IMR-90 (cell line): ENCODE results near the gene TMC1. TPM values are rescaled to one million over a fixed set of nuclear protein-coding genes. Genes with fewer than 3 reads are reported as not detected.

Experiments used
- ATAC-seq: fragments of 200-7000 bp; cut with Tn5 transposase; 2 replicates; pipeline ENCODE4 v1.9.1; 2020; ENCODE audit warnings: low read depth, mild to moderate bottlenecking, moderate library complexity
- BruUV-seq: library from RNA; stranded (reverse); fragments of 400-500 nt; replicated peaks from 2 replicates; lab custom pipeline; 2021; lab: Mats Ljungman, UMichigan
- CTCF ChIA-PET: fragments of 300-600 bp; formaldehyde crosslinking; extraction: SDS; loops from one replicate; lab custom pipeline; 2021; ENCODE audit warnings: antibody characterized with exemption; lab: Yijun Ruan, JAX
- POLR2A ChIA-PET: fragments of 300-600 bp; sonication (Branson Sonifier 250); formaldehyde crosslinking; loops from one replicate; lab custom pipeline; 2022; ENCODE audit warnings: antibody characterized with exemption; ENCODE audit not compliant: unreplicated experiment; lab: Charles Lee
- DNase-seq: peaks from one replicate; pipeline ENCODE4 v3.0.0; 2013
- H2AFZ ChIP-seq: replicated peaks from 2 replicates; pipeline ENCODE3; 2013; ENCODE audit warnings: low read length, mild to moderate bottlenecking; ENCODE audit not compliant: poor library complexity
- H2AK5ac ChIP-seq: 2 replicates; pipeline ENCODE4 v1.6.1; 2013; ENCODE audit warnings: low read depth, low read length, inconsistent platforms
- H2AK9ac ChIP-seq: replicated peaks from 2 replicates; pipeline ENCODE3; 2013; ENCODE audit warnings: mild to moderate bottlenecking, low read depth, low read length, moderate library complexity; ENCODE audit not compliant: poor library complexity
- H2BK120ac ChIP-seq: 2 replicates; pipeline ENCODE4 v1.6.1; 2013; ENCODE audit warnings: low read depth, low read length, inconsistent platforms
- H2BK15ac ChIP-seq: 3 replicates; pipeline ENCODE4 v1.6.1; 2013; ENCODE audit warnings: low read depth, low read length, inconsistent platforms
- H2BK20ac ChIP-seq: 2 replicates; pipeline ENCODE4 v1.6.1; 2013; ENCODE audit warnings: low read depth, mild to moderate bottlenecking, inconsistent platforms, low read length, moderate library complexity
- H2BK5ac ChIP-seq: 2 replicates; pipeline ENCODE4 v1.6.1; 2013; ENCODE audit warnings: mild to moderate bottlenecking, low read depth, low read length, inconsistent platforms; ENCODE audit not compliant: poor library complexity, severe bottlenecking
- H3K14ac ChIP-seq: replicated peaks from 2 replicates; pipeline ENCODE4 v1.6.1; 2013; ENCODE audit warnings: low read depth, low read length, inconsistent platforms
- H3K18ac ChIP-seq: 2 replicates; pipeline ENCODE4 v1.6.1; 2013; ENCODE audit warnings: low read depth, low read length, control low read depth
- H3K23ac ChIP-seq: 2 replicates; pipeline ENCODE4 v1.6.1; 2013; ENCODE audit warnings: low read depth, low read length, inconsistent platforms
- H3K27ac ChIP-seq: 2 replicates; pipeline ENCODE4 v1.5.1; 2013; ENCODE audit warnings: mild to moderate bottlenecking, control low read depth, low read length; ENCODE audit not compliant: insufficient read depth
- H3K27me3 ChIP-seq: 2 replicates; pipeline ENCODE4 v1.6.1; 2013; ENCODE audit warnings: low read length; ENCODE audit not compliant: control insufficient read depth, insufficient read depth
- H3K36me3 ChIP-seq: 2 replicates; pipeline ENCODE4 v1.6.1; 2013; ENCODE audit warnings: low read length, mixed read lengths; ENCODE audit not compliant: control insufficient read depth, insufficient read depth
- H3K4ac ChIP-seq: 2 replicates; pipeline ENCODE4 v1.6.1; 2013; ENCODE audit warnings: low read depth, low read length, inconsistent platforms
- H3K4me1 ChIP-seq: 2 replicates; pipeline ENCODE4 v1.6.1; 2013; ENCODE audit warnings: low read length, mixed read lengths; ENCODE audit not compliant: control insufficient read depth, insufficient read depth
- H3K4me2 ChIP-seq: 2 replicates; pipeline ENCODE4 v1.6.1; 2013; ENCODE audit warnings: low read depth, mild to moderate bottlenecking, control low read depth, low read length, moderate library complexity
- H3K4me3 ChIP-seq: 2 replicates; pipeline ENCODE4 v1.5.1; 2013; ENCODE audit warnings: low read depth, mild to moderate bottlenecking, control low read depth, low read length, moderate library complexity; ENCODE audit not compliant: insufficient read depth
- H3K56ac ChIP-seq: 2 replicates; pipeline ENCODE4 v1.6.1; 2013; ENCODE audit warnings: low read length, inconsistent platforms; ENCODE audit not compliant: insufficient read depth; ENCODE audit errors: extremely low read depth
- H3K79me1 ChIP-seq, 2 experiments: 2 replicates each; pipeline ENCODE4 v1.6.1; 2013; ENCODE audit warnings: low read length in 2 of 2, inconsistent platforms in 1 of 2, low read depth in 1 of 2
- H3K9ac ChIP-seq: 2 replicates; pipeline ENCODE4 v1.6.1; 2013; ENCODE audit warnings: low read depth, low read length, control low read depth
- H3K9me1 ChIP-seq: 2 replicates; pipeline ENCODE4 v1.6.1; 2013; ENCODE audit warnings: low read length, inconsistent platforms; ENCODE audit not compliant: insufficient read depth
- H3K9me3 ChIP-seq: 2 replicates; pipeline ENCODE4 v1.6.1; 2013; ENCODE audit warnings: low read length; ENCODE audit not compliant: control insufficient read depth, insufficient read depth
- H4K20me1 ChIP-seq: 2 replicates; pipeline ENCODE4 v1.6.1; 2013; ENCODE audit warnings: low read length, inconsistent platforms; ENCODE audit not compliant: insufficient read depth
- H4K5ac ChIP-seq: 2 replicates; pipeline ENCODE4 v1.6.1; 2013; ENCODE audit warnings: mild to moderate bottlenecking, low read depth, low read length, control low read depth
- H4K8ac ChIP-seq, 2 experiments: 2 replicates each; pipeline ENCODE4 v1.6.1; 2013; ENCODE audit warnings: low read depth in 2 of 2, low read length in 2 of 2, control low read depth in 1 of 2, inconsistent platforms in 1 of 2
- H4K91ac ChIP-seq: 2 replicates; pipeline ENCODE4 v1.6.1; 2013; ENCODE audit warnings: low read depth, low read length, inconsistent platforms; ENCODE audit not compliant: insufficient read depth
- BHLHE40 ChIP-seq: fragments of 150-350 bp; IDR thresholded peaks from 2 replicates; pipeline ENCODE4 v1.6.1; 2016; ENCODE audit warnings: mild to moderate bottlenecking, low read depth, low read length
- CEBPB ChIP-seq: IDR thresholded peaks from 2 replicates; pipeline ENCODE4 v1.6.1; 2012; ENCODE audit warnings: low read depth, low read length, improper control_type of control experiment
- FOS ChIP-seq: fragments of 150-350 bp; IDR thresholded peaks from 2 replicates; pipeline ENCODE4 v1.6.1; 2016; ENCODE audit warnings: low read depth, low read length
- MAFK ChIP-seq: IDR thresholded peaks from 2 replicates; pipeline ENCODE4 v1.6.1; 2012; ENCODE audit warnings: low read depth, low read length, improper control_type of control experiment
- NFE2L2 ChIP-seq: fragments of 150-350 bp; IDR thresholded peaks from 2 replicates; pipeline ENCODE4 v1.6.1; 2016; ENCODE audit warnings: low read depth, mild to moderate bottlenecking, low read length
- RFX5 ChIP-seq: IDR thresholded peaks from 2 replicates; pipeline ENCODE4 v1.8.0; 2012; ENCODE audit warnings: low read depth, mild to moderate bottlenecking, low read length, moderate library complexity
- SMC3 ChIP-seq: fragments of 150-350 bp; IDR thresholded peaks from 2 replicates; pipeline ENCODE4 v1.6.1; 2016; ENCODE audit warnings: low read depth, mild to moderate bottlenecking, antibody characterized with exemption, low read length, moderate library complexity
- WGBS, 2 experiments: methylation state at CpG; one replicate each; pipeline versions ENCODE4 v1.1.5 to v1.1.7; 2013; ENCODE audit warnings: missing lambda C conversion rate in 2 of 2; ENCODE audit not compliant: insufficient read length in 1 of 2; ENCODE audit errors: extremely low coverage in 2 of 2; 5-methylcytosine and 5-hydroxymethylcytosine counted together
- dilution Hi-C: fragments of 300-500 bp; cut with HindIII; formaldehyde crosslinking; loops from one replicate; pipeline ENCODE4 v1.14.3; 2018; ENCODE audit warnings: low sequenced_read_pairs; ENCODE audit not compliant: unreplicated experiment
- in situ Hi-C: fragments of 300-500 bp; cut with MboI; formaldehyde crosslinking; loops from 3 replicates; pipeline ENCODE4 v1.14.3; 2019; ENCODE audit warnings: low sequenced_read_pairs, inconsistent platforms, mixed read lengths
- intact Hi-C: fragments of 100-400 bp; cut with micrococcal nuclease; formaldehyde crosslinking; loops from 2 replicates; pipeline ENCODE4 v1.10.0; 2022
- polyA plus RNA-seq, 3 experiments: library from polyadenylated mRNA; depleted of rRNA; stranded (reverse); fragments of >200 nt; gene quantifications; 2 replicates each; pipeline ENCODE4 v1.2.3, GENCODE V29; 2012; ENCODE audit warnings: low replicate concordance in 1 of 3
- total RNA-seq: library from RNA; depleted of rRNA; stranded (reverse); fragments of >200 nt; gene quantifications from 2 replicates; pipeline ENCODE4 v1.2.3, GENCODE V29; 2012

The TMC1 gene
- total and polyA plus RNA-seq, 2 of the 4 experiments (the other 2 are of a cell fraction) = not detected

DNA sequence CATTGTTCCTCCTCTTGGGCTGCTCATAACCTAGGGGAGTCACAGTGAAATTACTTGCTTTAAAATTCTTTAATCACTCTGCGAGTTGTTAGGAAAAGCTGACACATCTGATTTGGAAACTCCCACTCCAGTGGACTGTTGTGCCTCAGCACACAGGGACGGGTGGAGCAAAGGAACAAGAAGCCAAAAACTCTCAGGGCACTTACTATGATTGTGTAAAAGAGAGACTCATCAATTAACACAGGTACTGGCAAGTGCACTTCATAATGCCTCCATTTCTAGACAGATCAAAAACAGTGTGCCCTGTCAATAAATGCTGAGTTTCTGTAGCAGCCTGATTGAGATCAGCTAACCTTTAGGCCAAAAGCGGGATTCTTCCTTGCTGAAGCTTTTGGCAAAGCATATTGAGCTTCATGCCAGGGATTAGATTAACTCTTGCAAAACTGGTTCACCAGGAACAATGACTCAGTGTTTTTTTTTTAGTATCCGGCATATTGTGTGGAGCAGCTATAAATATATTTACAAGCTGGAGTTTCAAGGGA lies 55.9 kb downstream of the TMC1 start:
- ChIA-PET CTCF (interaction anchor here (0.6 to 0.9 kb wide), 3 partner anchors 11 to 176 kb away, joined by 3 to 4 read pairs (median 4); no protein-coding TSS in a partner anchor), POLR2A (interaction anchor here (0.8 to 3.1 kb wide), 2 partner anchors 131 to 213 kb away, joined by 3 to 27 read pairs; partner anchors contain the start of gene ZFAND5)
- Histone ChIP-seq H2BK15ac (peak overlapping the region; percentile 17; the same call in 1 of the 3 replicates), H3K36me3 (no peaks in the 10 kb centered on the region), H4K91ac (peak overlapping the region; percentile 36), H3K4me3 (no peak overlapping the region), H4K8ac (peak overlapping the region in 1 of 2 experiments; percentile 44; a peak in 1 of 4 replicates), H3K9me3 (no peaks in the 10 kb centered on the region), H4K20me1 (no peaks in the 10 kb centered on the region), H2AK5ac (peak overlapping the region; percentile 9; the same call in 1 of the 2 replicates), H4K5ac (peak overlapping the region; percentile 90), H2AK9ac (no peak overlapping the region), H3K27ac (peak overlapping the region; percentile 85), H3K9me1 (peaks cover 6% of the 10 kb centered on the region), H3K27me3 (no peaks in the 10 kb centered on the region), H3K18ac (peak overlapping the region; percentile 89), H3K9ac (peak overlapping the region; percentile 42; the same call in 1 of the 2 replicates), H3K4me2 (peak overlapping the region; percentile 48), H2BK5ac (peak overlapping the region; percentile 61), H3K4me1 (peaks cover 28% of the 10 kb centered on the region), H3K4ac (peak overlapping the region; percentile 48), H2BK20ac (peak overlapping the region; percentile 87), H3K14ac (peak overlapping the region; percentile 13; the same call in 1 of the 2 replicates), H2AFZ (peak overlapping the region; percentile 52), H2BK120ac (peak overlapping the region; percentile 84), H3K56ac (peak overlapping the region; percentile 23), H3K79me1 (peaks cover 0 to 22% of the 10 kb centered on the region in 2 experiments; a peak in 2 of 4 replicates), H3K23ac (peak overlapping the region; percentile 78)
- dilution Hi-C loops (no loop called here), in situ Hi-C loops (no loop called here), intact Hi-C loops (no loop called here)
- no TSS peak for BruUV-seq
- TF ChIP-seq NFE2L2 = peak; percentile 93
- TF ChIP-seq SMC3 = no peak
- TF ChIP-seq CEBPB = peak; percentile 90
- peak; percentile 35; the same call in 1 of the 2 replicates for TF ChIP-seq FOS
- no peak for TF ChIP-seq BHLHE40
- TF ChIP-seq RFX5 = no peak
- TF ChIP-seq MAFK = peak; percentile 41
- DNase-seq (peak; percentile 85), ATAC-seq (peak; percentile 8; the same call in 1 of the 2 replicates)
- 14% methylated on average over 1 of the region's 4 CpGs; no CpG with 5 or more reads in 1 of the 2 experiments for WGBS, 2 experiments
